Measurements from ENCODE around the gene NAP1L5.

The NAP1L5 gene

DNA sequence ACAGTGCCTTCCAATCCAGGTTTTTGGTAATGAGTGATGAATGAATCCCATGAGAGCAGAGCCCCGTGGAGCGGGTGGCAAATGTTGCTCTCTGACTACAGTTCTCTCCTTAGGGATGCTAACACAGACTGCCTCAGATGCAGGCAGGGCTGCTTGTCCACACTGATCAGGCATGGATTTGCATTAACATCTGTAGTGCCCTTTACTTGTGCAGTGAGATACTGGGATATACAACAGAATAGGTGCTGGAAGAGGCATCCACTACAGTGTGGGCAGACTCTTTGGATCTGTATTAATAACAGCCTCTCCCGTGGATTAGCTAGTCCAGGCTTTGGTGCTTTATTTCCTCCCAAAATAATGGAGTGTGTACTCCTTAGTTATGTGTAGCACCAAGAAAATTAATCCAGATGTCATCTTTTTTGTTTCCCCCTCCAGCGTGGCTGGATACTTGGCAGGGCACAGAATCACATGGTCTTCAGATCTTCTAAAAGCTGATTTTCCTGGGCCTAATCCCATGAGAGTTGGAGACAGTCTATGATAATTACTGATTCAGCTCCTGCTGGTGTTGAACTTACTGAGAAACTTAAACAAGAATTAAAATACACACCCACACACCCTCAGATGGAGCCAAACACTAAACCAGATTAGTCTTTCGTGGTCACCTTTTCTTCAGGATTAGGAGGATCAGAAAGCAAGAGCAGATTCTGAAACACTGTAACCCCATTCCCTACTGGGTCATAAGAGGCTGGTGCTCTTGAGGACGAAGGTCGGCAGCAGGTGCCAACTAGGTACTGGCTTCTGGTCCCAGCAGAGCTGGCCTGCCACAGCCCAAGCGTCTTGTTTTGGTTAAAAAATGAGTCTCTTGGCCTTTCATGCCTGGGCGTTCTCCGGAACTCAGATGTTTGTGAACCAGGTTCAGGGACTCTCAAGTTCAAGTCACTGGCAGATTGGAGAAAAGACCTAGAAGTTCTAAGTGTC lies 23.1 kb upstream of the NAP1L5 start:
- no peak for DNase-seq

DNA sequence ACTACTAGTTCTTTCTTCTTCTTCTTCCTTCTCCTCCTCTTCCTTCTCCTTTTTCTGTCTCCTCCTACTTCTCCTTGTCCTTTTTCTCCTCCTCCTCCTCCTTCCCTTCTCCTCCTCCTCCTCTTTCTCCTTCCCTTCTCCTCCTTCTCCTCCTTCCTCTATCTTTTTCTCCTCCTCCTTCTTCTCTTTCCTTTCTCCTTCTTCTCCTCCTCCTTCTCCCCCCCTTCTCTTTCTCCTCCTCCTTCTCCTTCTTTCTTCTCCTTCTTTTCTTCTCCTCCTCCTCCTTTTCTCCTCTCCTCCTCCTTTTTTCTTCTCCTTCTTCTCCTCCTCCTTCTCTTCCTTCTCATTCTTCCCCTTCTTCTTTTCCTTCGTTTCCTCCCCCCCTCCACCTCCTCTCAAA lies 21.8 kb upstream of the NAP1L5 start:
- DNase-seq, result no peak

DNA sequence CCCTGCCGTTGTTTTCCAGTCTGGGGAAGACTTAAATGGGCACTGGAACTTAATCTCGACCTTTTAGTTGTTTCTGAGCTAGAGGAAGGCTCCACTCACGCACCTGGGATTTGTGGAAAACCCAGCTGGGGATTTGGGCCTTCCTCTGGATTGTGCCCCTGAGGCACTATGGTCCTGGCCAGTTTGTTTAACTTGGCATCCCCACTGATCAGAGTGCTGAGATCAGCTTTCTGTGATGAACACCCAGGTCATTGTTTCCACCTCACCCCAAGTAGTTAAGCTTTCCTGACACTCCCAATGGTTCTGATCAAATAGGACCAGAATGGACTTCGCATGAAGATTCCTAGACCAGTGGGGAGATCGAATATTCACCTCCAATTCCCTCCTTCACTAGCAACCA lies 20.5 kb upstream of the NAP1L5 start:
- DNase-seq, result no peak

DNA sequence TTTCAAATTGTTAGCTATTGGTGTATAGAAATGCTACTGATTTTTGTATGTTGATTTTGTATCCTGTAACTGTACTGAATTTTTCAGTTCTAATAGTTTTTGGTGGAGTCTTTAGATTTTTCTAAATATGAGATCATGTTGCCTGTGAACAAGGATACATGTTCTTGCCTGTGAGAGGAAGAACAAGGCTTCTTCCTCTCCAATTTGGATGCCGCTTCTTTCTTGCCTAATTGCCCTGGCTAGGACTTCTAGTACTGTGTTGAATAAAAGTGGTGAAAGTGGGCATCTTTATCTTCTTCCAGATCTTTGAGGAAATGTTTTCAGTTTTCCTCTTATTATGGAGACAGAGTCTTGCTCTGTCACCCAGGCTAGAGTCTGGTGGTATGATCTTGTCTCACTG lies 16.2 kb upstream of the NAP1L5 start:
- no peak for DNase-seq

DNA sequence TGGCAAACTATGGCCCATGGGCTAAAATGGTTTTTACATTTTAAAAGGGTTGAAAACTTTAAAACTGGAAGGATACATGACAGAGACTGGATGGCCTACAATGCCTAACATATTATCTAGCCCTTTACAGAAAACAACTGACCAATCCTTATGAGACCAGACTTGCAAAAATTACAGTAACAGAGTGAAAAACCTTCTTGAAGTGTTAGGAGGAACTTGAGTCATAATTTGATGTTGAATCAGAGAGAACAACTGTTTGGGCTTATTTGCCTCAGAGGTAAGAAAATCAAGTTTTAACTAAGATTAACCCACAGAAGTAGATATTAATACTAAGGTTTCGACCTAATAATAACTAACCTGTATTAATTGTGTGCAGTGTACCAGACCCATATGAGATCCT lies 12.4 kb upstream of the NAP1L5 start:
- no peak for DNase-seq

DNA sequence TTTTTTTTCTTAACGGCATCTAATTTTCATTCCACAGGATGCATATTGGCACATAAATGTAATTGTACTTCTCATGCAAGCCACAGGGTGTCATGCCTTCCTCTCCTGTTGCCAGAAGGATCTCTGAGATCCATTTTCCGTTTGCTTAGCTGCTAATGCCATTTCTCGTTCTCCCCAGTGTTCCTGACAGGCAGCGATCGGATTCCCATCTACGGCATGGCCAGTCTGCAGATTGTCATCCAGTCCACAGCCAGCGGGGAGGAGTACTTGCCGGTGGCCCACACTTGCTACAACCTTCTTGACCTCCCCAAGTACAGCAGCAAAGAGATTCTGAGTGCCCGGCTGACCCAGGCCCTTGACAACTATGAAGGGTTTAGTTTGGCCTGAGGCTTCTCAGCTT lies 8.9 kb upstream of the NAP1L5 start:
- peak; percentile 50 to 62 for DNase-seq

DNA sequence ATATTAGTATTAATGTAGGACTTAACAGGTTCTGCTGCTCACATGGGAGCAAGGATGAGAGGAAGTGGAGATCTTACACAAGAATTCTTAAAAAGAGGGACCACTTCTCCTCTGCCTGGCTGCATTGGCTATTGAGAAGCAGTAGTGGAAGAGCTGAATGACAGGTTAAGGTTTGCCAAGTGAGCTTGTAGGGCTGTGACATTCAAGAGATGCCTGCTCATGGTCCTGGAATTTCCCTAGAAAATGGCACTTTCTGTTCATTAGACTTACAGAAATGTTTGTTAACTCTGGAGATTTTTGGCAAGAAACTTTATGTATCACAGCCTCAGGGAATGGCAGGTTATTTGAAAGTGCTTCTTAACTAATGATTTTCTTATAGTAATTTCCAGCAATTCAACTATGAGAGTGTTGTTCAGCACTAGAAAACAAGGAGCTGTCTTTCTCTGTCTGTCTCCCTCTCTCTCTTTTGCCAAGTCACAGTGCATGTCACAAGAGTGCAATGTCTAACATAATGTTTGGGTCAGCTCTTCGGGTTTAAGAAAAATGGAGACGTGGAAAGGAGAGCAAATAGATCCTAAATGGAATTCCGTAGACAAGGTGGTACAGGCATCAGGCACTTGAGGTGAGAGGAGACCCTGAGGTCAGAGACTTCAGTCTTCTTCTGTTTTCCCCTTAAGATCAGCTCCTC lies 8.3 kb upstream of the NAP1L5 start:
- no peak for DNase-seq

DNA sequence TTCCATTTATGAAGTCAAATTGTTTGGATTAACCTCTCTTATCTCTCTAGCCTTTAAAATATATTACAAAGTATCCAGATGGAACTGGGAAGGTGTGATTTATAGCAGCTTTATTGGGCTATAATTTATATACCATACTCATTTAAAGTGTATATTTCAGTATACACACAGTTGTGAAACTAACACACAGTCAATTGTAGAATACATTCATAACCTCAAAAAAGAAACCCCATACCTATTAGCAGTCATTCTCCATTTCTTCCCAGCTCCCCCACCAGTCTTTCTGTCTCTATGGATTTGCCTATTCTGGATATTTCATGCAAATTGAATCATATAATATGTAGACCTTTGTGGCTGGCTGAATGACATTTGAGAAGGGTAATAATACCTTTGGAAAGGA lies 7.6 kb upstream of the NAP1L5 start:
- no peak for DNase-seq

DNA sequence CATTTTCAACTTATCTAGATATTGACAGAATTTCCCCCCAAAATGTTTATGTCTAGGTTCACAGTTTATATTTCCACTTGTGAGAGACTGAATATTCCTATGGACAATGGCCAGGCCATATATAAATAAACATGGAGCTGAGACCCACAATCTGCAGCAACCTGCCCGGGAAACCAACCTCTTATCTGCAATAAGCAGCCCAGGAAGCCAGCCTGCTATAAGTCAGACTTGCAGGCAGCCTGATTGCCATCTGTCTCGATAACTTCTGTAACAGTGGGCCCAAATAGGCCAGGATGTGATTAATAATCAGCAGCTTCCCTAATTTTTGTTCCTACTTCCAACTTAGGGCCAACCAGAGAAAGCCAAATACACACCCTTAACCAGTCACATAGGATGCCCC lies 5.2 kb upstream of the NAP1L5 start:
- DNase-seq, result no peak

DNA sequence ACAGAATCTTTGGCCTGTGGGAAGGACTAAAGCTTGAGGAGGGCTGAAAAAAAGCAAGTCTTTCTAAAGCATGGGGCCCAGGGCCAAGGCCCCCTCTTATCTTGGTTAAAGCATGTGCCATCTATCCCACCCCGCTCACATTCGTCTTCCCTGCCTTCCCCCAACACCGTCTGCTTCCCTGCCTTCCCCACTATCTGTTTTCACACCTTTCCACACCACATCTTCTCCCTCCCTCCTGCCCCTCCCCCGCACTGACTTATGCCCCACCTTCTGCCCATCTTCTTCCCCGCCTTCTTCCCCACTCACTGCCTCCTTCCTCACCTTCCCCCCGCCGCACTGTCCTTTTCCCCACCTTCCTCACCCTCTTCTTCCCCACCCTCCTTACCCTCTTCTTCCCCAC lies 890 bp upstream of the NAP1L5 start:
- DNase-seq, result no peak

DNA sequence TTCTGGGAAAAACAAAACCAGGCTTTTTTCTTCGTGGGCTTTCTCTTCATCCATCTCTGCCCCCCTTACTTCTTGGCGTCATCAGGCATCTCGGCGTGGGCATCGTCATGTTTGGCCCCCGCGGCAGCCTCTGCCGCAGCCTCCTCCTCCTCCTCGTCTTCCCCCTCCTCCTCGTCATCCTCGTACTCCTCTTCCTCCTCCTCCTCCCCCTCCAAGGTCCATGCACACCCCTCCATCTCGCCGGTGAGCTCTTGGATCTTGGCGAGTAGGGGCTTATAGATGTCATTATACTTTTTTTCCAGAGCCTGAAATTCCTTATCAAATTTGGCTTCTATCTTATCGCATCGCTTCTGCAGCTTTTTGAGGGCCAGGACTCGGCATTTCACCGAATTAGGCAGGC lies 488 bp downstream of the NAP1L5 start:
- DNase-seq, result peak in 1 of 2 experiments; percentile 31

DNA sequence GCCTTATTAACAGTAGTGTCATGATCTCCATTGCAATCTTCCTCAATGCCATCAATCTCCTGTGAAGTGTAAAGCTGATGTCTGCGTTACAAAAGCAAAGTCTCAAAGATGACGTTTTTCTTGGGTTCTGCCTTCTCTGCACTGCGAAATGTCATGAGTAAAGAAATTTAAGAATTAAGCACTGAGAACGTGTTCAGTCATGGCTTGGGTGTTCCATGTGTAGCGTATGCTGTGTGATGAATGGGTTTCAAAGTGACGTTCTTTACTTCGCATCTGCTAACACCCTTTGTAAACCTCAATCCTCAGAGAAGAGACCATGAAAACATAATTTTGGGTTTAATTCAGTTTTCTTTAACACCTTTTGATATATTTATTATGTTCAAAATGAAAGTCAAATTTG lies 999 bp downstream of the NAP1L5 start:
- peak in 1 of 2 experiments; percentile 2 for DNase-seq

DNA sequence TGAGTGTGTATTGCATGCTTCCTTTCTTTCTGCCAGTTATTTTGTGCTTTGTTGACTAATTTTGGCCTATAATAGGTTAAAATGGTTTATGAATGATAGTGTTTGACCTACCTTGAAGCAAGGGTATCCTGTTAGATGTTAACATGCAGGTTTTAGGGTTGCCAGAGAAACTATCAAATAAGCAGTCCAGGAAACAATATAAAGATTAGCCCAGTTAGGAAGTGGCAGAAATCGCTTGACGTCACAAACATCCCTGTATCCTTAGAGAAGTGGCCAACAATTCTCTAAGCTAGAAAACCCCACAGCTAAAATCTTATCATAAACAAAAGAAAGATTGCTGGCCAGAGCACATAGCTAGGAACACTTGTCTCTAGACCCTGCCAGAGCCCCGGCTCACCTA lies 3.8 kb downstream of the NAP1L5 start:
- no peak for DNase-seq

DNA sequence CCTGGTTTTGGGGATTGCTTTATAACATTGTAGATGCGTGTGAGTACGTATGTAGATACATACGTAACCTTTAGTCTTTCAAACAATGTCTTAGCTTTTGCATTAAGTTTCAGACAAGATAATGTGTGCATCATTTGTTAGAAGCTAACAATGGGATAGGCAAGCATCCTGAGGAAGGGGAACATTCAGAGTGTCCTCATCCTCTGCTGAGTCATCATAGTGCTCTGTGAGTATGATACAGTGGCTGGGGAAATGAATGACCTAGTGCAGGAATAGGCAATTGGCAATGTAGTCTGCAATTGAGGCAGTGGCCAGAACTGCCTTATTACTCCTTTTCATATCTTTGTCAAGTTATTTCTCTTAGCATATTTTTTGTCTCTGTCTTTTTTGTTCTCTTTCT lies 7.3 kb downstream of the NAP1L5 start:
- DNase-seq, result no peak

DNA sequence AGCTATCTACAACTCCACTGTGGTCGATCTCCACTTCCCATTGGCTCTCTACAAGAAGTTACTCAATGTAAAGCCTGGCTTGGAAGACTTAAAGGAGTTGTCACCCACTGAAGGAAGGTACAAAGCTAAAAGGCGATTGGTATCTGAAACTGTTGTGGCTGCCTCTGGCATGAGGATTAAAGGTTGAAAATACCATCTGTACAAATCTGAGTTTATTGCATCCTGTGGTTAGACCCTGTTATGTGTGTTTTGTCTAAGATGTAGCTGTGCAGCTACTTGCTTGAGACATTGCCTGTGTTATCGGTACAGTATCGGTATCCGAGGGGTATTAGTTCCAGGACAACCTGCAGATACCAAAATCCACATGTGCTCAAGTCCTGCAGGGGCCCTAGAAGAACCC lies 16.4 kb downstream of the NAP1L5 start:
- DNase-seq, result no peak

DNA sequence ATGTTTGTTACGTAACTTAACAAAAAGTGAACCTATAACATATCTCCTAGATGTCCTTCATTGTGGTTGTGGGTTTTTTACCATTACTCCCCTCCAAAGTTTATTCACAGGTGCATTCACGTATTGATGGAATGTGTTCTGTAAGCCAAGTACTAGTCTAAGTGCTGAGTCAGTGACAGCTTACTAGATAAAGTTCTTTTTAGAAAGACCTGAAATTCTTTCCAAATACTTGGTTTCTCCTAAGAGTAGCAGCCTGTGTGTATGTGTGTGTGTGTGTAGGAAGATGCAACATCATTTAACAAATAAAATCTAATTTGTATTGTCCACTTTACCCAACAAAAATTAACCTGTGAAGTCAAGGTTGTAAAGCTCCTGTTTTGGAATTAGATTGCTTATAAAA lies 22.1 kb downstream of the NAP1L5 start:
- DNase-seq, result no peak

DNA sequence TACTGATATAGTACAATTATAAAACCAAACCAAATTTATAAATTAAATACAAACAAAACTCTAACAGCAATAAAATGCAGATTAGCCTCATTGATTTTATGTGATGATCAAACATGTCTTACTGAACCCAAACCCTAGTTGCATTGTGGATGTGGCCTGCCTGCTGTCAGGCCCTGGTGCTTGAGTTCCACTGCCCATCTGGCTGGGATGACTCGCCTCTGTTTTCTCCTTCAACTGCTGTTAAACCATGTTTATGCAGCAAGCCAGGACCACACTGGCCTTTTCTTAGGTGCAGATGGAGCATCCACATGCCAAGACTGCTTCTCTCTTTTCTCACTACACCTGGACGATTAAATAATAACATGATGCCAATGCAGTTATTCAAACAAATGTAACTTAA lies 22.6 kb downstream of the NAP1L5 start:
- DNase-seq, result no peak

DNA sequence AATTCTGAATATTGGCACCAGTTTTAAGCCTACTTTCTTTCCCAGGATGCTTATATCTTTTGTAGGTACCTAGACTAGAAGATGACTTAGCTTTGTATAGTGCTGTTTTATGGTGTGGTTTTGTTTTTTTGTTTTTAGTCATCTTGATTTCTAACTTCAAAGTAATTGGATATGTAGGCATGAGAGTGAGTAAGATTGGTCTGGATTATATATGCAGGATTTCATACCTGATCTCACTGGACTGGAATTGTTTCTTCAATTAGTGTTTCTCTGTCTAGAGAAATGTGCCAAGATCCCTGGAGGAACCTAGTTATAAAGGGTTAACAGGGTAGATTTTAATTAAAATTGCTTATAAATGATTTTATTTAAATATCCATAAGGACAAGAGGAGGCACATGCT lies 23.1 kb downstream of the NAP1L5 start:
- no peak for DNase-seq

DNA sequence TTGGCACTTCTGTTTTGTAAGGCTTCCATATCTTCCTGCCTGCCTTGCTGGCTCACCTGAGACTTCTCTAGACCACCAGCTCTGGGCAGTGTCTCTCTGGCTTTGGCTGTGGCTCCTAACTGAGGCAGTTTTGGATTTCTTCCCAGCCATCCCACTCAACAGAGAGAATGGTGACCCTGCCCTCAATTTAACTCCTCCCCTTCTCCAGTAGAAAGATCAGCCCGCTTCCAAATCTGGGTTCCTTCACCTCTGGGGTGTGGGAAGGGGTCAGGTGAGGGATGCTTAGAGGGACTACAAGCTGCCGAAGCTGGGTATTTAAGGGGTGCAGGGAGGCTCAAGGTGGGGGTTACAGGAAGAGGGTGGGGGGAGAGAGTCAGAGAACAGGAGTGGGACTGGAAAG lies 23.7 kb downstream of the NAP1L5 start:
- DNase-seq, result no peak

DNA sequence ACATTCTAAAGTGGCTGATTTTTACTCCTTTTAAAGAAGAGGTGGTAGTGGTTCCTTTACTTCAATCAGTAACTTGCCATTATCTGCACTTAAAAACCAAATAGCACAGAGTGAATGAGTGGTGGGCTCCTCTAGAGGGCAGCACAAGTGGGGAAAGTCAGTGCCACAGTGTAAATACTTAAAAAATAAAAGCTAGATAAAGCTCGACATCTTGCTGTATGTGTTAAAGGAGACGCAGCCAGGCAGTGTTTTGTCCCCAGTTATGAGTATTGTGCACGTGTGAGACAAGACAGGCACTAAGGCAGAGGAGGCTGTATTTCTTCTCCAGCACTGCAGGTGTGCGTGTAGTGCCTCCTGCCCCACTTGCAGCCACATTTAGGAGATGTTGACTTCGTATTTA lies 24.6 kb downstream of the NAP1L5 start:
- peak; percentile 17 to 18 for DNase-seq

DNA sequence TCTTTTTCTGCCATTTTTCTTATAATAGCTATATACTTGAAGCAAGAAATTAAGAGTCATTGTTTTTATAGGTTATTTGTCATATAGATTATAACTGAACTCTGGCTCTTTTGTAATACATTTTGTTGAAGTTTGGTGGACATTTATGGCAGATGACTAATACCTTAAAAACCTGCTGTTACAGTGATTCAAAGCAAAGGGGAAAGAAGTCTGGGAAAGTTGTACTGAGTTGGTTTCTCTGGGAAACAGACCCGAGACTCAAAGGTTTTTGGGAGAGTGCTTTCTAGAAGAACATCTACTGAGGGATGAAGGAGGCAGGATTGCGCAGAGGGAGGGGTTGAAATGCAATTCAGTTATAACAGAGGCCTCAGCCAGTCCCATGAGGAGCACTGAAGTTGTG lies 35.9 kb downstream of the NAP1L5 start:
- DNase-seq, result no peak

DNA sequence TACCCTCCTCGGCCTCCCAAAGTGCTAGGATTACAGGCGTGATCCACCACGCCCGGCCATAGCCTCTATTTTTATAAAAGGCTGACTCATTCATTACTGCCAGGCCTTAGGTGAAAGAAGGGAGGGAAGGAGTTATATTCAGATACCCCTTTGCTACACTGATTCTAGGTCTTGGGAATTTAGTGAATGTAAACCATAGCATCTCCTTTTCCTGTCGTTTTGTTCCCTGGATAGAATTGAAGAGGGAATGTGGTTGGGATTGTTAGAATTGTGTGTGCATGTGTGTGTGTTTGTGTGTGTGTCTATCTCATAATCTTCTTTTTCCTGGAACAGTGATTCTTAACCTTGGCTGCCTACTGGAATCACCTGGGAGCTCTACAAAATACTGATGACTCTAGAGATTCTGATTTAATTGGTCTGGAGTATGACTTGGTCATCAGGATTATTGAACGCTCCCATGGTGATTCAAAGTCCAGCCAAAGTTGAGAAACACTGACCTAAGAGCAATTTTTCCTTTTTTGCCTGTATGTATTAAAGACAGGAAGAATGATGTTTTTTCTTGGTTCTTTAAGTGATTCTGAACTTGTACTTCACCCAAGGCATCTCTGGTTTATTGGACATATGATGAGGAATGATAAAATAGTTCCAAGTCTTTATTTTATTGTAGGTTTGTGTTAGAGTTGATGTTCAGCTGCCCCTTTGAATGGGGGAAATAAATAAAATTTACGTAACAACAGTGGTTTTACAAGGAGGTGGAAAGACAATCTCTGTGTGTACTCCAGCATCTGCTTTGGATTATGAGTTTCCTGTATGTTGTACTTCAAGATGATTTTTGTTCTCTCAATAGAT lies 37.0 kb downstream of the NAP1L5 start:
- DNase-seq, result no peak

DNA sequence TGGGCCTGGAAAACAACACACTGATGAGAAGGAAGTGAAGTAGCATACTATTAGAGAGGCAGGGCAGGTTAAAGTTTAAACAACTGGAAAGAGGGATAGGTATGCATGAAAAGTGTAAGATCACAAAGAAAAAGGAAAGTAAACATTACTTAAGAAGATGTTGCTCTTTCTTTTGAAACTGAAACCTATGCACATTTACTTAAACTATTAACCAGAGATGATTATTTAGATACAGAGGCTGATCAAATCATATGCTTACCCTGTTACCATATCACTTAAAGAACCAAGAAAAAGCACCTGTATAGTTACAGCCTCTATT lies 37.8 kb downstream of the NAP1L5 start:
- no peak for DNase-seq
